Lower leg skin (tissue), 3 donors: ENCODE data around the gene RGS16.

Experiments
- POLR2A ChIP-seq, 2 donors: fragments of 450-650 bp; IDR thresholded peaks; one replicate each; pipeline ENCODE4 v1.6.1; 2016 to 2017; ENCODE audit warnings: antibody characterized with exemption in 2 of 2, mild to moderate bottlenecking in 1 of 2, moderate library complexity in 1 of 2
- TF ChIP-seq, protein P1 (sequence below), 3 donors: fragments of 450-650 bp; IDR thresholded peaks; one replicate each; pipeline ENCODE4 v1.5.1; 2016; ENCODE audit warnings: antibody characterized with exemption in 3 of 3, mild to moderate bottlenecking in 3 of 3, moderate library complexity in 2 of 3

DNA sequence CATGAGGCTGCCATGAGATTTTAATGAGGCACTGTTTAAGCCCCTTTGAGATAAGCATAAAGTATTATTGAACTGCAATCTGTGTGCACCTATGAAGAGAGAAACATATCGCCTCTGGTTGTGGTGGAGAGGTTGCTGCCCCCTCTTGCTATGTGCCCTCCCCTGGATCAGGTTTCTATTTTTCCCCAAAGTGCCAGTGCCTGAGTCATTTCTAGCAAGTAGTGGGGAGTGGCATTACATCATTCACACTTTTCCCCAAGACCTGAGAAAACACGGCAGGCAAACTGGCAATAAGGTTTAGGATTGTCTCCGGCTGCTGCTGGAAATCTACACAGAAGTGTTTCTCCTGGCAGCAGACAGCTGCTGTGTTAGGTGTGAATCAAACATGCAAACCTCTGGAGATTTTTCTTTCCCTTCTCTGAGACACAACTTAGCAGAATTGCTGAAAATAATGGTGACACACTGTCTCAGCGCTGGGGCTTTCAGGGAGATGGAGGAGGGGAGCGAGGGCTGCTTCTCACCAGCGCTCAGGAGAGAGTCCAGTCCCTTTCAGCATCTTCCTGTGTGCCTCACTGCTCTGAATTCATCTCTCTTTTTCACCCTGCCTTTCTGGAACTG is 13.7 kb upstream of the RGS16 start:
- TF ChIP-seq, protein P1, sequence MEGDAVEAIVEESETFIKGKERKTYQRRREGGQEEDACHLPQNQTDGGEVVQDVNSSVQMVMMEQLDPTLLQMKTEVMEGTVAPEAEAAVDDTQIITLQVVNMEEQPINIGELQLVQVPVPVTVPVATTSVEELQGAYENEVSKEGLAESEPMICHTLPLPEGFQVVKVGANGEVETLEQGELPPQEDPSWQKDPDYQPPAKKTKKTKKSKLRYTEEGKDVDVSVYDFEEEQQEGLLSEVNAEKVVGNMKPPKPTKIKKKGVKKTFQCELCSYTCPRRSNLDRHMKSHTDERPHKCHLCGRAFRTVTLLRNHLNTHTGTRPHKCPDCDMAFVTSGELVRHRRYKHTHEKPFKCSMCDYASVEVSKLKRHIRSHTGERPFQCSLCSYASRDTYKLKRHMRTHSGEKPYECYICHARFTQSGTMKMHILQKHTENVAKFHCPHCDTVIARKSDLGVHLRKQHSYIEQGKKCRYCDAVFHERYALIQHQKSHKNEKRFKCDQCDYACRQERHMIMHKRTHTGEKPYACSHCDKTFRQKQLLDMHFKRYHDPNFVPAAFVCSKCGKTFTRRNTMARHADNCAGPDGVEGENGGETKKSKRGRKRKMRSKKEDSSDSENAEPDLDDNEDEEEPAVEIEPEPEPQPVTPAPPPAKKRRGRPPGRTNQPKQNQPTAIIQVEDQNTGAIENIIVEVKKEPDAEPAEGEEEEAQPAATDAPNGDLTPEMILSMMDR (IDR thresholded peaks at IDR 0.05): no peak
- no peak for TF ChIP-seq POLR2A (IDR thresholded peaks at IDR 0.05)
